ENCODE measurements around the gene ZBTB34. TPM values are rescaled to one million over a fixed set of nuclear protein-coding genes. Genes with fewer than 3 reads are reported as not detected.

Gene ZBTB34
- polyA plus RNA-seq, 2 of the 4 experiments (the other 2 are of a cell fraction), result 4.1 to 6.4 TPM

GRCh38 chr9:126883636-126884035, 23.2 kb downstream of the ZBTB34 start (continued):
- TF ChIP-seq NPAS2 (CRISPR knock-in tag; IDR thresholded peaks at IDR 0.05; ENCODE audit: borderline replicate concordance) (no peak), RCOR1 (IDR thresholded peaks at IDR 0.05; ENCODE audit: low read depth, low read length) (no peak), CBX2 (IDR thresholded peaks at IDR 0.05; ENCODE audit: borderline replicate concordance, low read depth) (no peak), CTCF (IDR thresholded peaks at IDR 0.05) (no peak), SMC3 (IDR thresholded peaks at IDR 0.05) (no peak), POLR2A (IDR thresholded peaks at IDR 0.05; ENCODE audit: low read length) (no peak)

- Histone ChIP-seq H3K4me2 (no peak overlapping the region), H3K4me3 (no peak overlapping the region), H3K4me1 (peaks cover 8% of the 10 kb centered on the region; the same call in 2 of the 3 replicates), H3K27ac (0 out of 6 replicates have a peak overlapping the region, but pooled peaks of 1 of the 2 experiments have one; percentile 11), H3K9me3 (no peaks in the 10 kb centered on the region)
- POLR2A ChIA-PET, result no interaction called here
- DNase-seq (ENCODE audit: low read depth in 1 of 2, low spot score in 1 of 2) (no peak), FAIRE-seq (no peak), ATAC-seq (peak in 1 of 2 experiments; percentile 39; a peak in 2 of 6 replicates)
- CTCF ChIA-PET, result no interaction called here
- WGBS (ENCODE audit: missing lambda C conversion rate), result 78% methylated on average over 6 of the region's 6 CpGs
- TF ChIP-seq PBX3 (IDR thresholded peaks at IDR 0.05), result no peak
- no peak for TF ChIP-seq EHF (CRISPR knock-in tag; IDR thresholded peaks at IDR 0.05)
- no peak for TF ChIP-seq EP300 (IDR thresholded peaks at IDR 0.05)
- no peak for TF ChIP-seq CHD2 (IDR thresholded peaks at IDR 0.05; ENCODE audit: low read length, partially characterized antibody)
- TF ChIP-seq RCOR1 (IDR thresholded peaks at IDR 0.05; ENCODE audit: low read depth, low read length), result no peak
- no peak for TF ChIP-seq MAX (IDR thresholded peaks at IDR 0.05)
Observed at GRCh38 chr9:126885131-126885641, 24.7 kb downstream of the ZBTB34 start.

GRCh38 chr9:126886034-126886822, 25.8 kb downstream of the ZBTB34 start:
- Histone ChIP-seq H3K4me1 (peaks cover 8% of the 10 kb centered on the region; the same call in 2 of the 3 replicates), H3K4me3 (no peak overlapping the region), H3K27ac (no peak overlapping the region), H3K9me3 (no peaks in the 10 kb centered on the region), H3K4me2 (no peak overlapping the region)
- CTCF ChIA-PET, result interaction anchor here (0.6 to 1.0 kb wide), 2 partner anchors 30 to 308 kb away, joined by 3 to 4 read pairs; no protein-coding TSS in a partner anchor
- DNase-seq (ENCODE audit: low read depth in 1 of 2, low spot score in 1 of 2) (no peak), ATAC-seq (no peak), FAIRE-seq (no peak)
- WGBS (ENCODE audit: missing lambda C conversion rate), result 92% methylated on average over 23 of the region's 23 CpGs
- POLR2A ChIA-PET, result no interaction called here
- TF ChIP-seq FOSL2 (IDR thresholded peaks at IDR 0.05) (no peak), FOSL2 (CRISPR knock-in tag; IDR thresholded peaks at IDR 0.05) (no peak), HEYL (CRISPR knock-in tag; IDR thresholded peaks at IDR 0.05) (no peak), ZFP36 (IDR thresholded peaks at IDR 0.05; ENCODE audit: borderline replicate concordance, partially characterized antibody) (no peak), FOSB (CRISPR knock-in tag; IDR thresholded peaks at IDR 0.05) (no peak), JUNB (IDR thresholded peaks at IDR 0.05) (no peak)

GRCh38 chr9:126886897-126887296, 26.5 kb downstream of the ZBTB34 start:
- Histone ChIP-seq H3K4me1 (peaks cover 8% of the 10 kb centered on the region; the same call in 2 of the 3 replicates), H3K4me2 (no peak overlapping the region), H3K27ac (no peak overlapping the region), H3K9me3 (no peaks in the 10 kb centered on the region), H3K4me3 (no peak overlapping the region)
- DNase-seq (ENCODE audit: low read depth in 1 of 2, low spot score in 1 of 2) (no peak), FAIRE-seq (no peak), ATAC-seq (no peak)
- WGBS (ENCODE audit: missing lambda C conversion rate), result 91% methylated on average over 10 of the region's 10 CpGs
- ChIA-PET POLR2A (no interaction called here), CTCF (interaction anchor here (0.6 to 1.0 kb wide), 2 partner anchors 30 to 308 kb away, joined by 3 to 4 read pairs; no protein-coding TSS in a partner anchor)
- TF ChIP-seq ESRRA (IDR thresholded peaks at IDR 0.05; ENCODE audit: borderline replicate concordance, low read length), result no peak
- no peak for TF ChIP-seq POLR2A (IDR thresholded peaks at IDR 0.05; ENCODE audit: low read length)
- no peak for TF ChIP-seq CHD4 (IDR thresholded peaks at IDR 0.05; ENCODE audit: borderline replicate concordance)
- TF ChIP-seq HEYL (CRISPR knock-in tag; IDR thresholded peaks at IDR 0.05), result no peak
- TF ChIP-seq POLR2AphosphoS2 (conservative IDR thresholded peaks at IDR 0.05; ENCODE audit: low read length), result no peak
- no peak for TF ChIP-seq BHLHE40 (IDR thresholded peaks at IDR 0.05; ENCODE audit: low read depth, low read length)
- no peak for TF ChIP-seq NFE2L2 (conservative IDR thresholded peaks at IDR 0.05; ENCODE audit: low read length)
- TF ChIP-seq MAX (IDR thresholded peaks at IDR 0.05), result no peak
- no peak for TF ChIP-seq NR3C1 (IDR thresholded peaks at IDR 0.05)
- no peak for TF ChIP-seq HMGXB4 (CRISPR knock-in tag; IDR thresholded peaks at IDR 0.05; ENCODE audit: borderline replicate concordance)
- no peak for TF ChIP-seq ZFP36 (IDR thresholded peaks at IDR 0.05; ENCODE audit: borderline replicate concordance, partially characterized antibody)
- TF ChIP-seq CHD2 (IDR thresholded peaks at IDR 0.05; ENCODE audit: low read length, partially characterized antibody), result no peak
- TF ChIP-seq JUN (IDR thresholded peaks at IDR 0.05), result no peak
- TF ChIP-seq HOXA7 (CRISPR knock-in tag; IDR thresholded peaks at IDR 0.05), result no peak
- TF ChIP-seq KDM5A (IDR thresholded peaks at IDR 0.05), result no peak
